ENCODE data around the gene MYBBP1A. TPM values are rescaled to one million over a fixed set of nuclear protein-coding genes. Genes with fewer than 3 reads are reported as not detected.

MYBBP1A gene
- total and polyA plus RNA-seq, 2 of the 4 experiments (the other 2 are of a cell fraction) = 22.6 to 45.9 TPM

DNA sequence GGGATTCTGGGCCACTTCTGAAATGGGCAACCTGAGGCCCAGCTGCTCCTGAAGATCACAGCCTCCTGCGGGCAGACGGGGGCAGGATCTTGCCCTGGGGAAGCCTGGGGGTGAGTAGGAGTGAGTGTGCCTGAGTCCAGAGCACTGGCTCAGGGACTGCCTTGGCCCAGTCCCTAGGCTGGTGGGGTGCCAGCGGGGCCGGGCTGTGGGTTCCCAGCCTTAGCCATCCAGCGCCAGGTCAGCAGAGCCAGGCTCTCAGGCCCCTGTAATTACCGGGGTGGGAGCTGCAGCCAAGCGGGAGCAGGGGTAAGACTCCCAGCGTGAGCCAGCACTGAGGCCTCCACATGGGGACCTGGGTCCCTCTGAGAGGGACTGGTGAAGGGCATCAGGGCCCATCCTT is 48.3 kb downstream of the MYBBP1A start:
- Histone ChIP-seq H2AK9ac (replicated peaks; ENCODE audit: low read depth, low read length, poor library complexity) (no peak overlapping the region), H3K18ac (ENCODE audit: low read depth, low read length) (no peak overlapping the region), H2BK5ac (ENCODE audit: low read depth, low read length, poor library complexity, severe bottlenecking) (no peak overlapping the region), H3K9me3 (ENCODE audit: control insufficient read depth, insufficient read depth, low read length) (no peaks in the 10 kb centered on the region), H2AK5ac (ENCODE audit: low read depth, low read length) (no peak overlapping the region), H3K9ac (ENCODE audit: low read depth, low read length) (no peak overlapping the region), H3K27me3 (ENCODE audit: control insufficient read depth, insufficient read depth, low read length) (peaks cover 47% of the 10 kb centered on the region), H3K23ac (ENCODE audit: low read depth, low read length) (no peak overlapping the region), H4K8ac (ENCODE audit: low read depth in 2 of 2, low read length in 2 of 2) (no peak overlapping the region), H2BK20ac (ENCODE audit: low read depth, low read length) (no peak overlapping the region), H3K79me1 (ENCODE audit: low read depth in 1 of 2, low read length in 2 of 2) (no peaks in the 10 kb centered on the region), H2AFZ (replicated peaks; ENCODE audit: low read length, poor library complexity) (no peak overlapping the region), H3K14ac (replicated peaks; ENCODE audit: low read depth, low read length) (no peak overlapping the region), H3K27ac (ENCODE audit: insufficient read depth, low read length) (no peak overlapping the region), H3K9me1 (ENCODE audit: insufficient read depth, low read length) (no peaks in the 10 kb centered on the region), H2BK120ac (ENCODE audit: low read depth, low read length) (no peak overlapping the region), H2BK15ac (ENCODE audit: low read depth, low read length) (no peak overlapping the region), H3K4me1 (ENCODE audit: control insufficient read depth, insufficient read depth, low read length) (no peaks in the 10 kb centered on the region), H4K5ac (ENCODE audit: low read depth, low read length) (no peak overlapping the region), H4K91ac (ENCODE audit: insufficient read depth, low read depth, low read length) (no peak overlapping the region), H4K20me1 (ENCODE audit: insufficient read depth, low read length) (no peaks in the 10 kb centered on the region), H3K4ac (ENCODE audit: low read depth, low read length) (no peak overlapping the region), H3K56ac (ENCODE audit: extremely low read depth, insufficient read depth, low read length) (no peak overlapping the region), H3K4me3 (ENCODE audit: insufficient read depth, low read depth, low read length) (no peak overlapping the region), H3K4me2 (ENCODE audit: low read depth, low read length) (no peak overlapping the region), H3K36me3 (ENCODE audit: control insufficient read depth, insufficient read depth, low read length) (no peaks in the 10 kb centered on the region)
- in situ Hi-C loops (cut with MboI; ENCODE audit: low sequenced_read_pairs) (no loop called here), dilution Hi-C loops (cut with HindIII; ENCODE audit: low sequenced_read_pairs, unreplicated experiment) (no loop called here), intact Hi-C loops (cut with micrococcal nuclease) (no loop called here)
- DNase-seq (no peak), ATAC-seq (ENCODE audit: low read depth) (no peak)
- no TSS peak for BruUV-seq (replicated peaks)
- TF ChIP-seq MAZ (IDR thresholded peaks at IDR 0.05; ENCODE audit: borderline replicate concordance, low read depth, low read length) (no peak), FOS (IDR thresholded peaks at IDR 0.05; ENCODE audit: low read depth, low read length) (no peak), MXI1 (IDR thresholded peaks at IDR 0.05; ENCODE audit: borderline replicate concordance, low read depth, low read length) (no peak), POLR2A (IDR thresholded peaks at IDR 0.05; ENCODE audit: low read depth, low read length) (no peak), MAFK (IDR thresholded peaks at IDR 0.05; ENCODE audit: low read depth, low read length) (no peak), RCOR1 (IDR thresholded peaks at IDR 0.05; ENCODE audit: insufficient replicate concordance, low read length) (no peak), RFX5 (IDR thresholded peaks at IDR 0.05; ENCODE audit: low read depth, low read length) (no peak), CHD1 (IDR thresholded peaks at IDR 0.05; ENCODE audit: low read depth, low read length) (no peak), RAD21 (IDR thresholded peaks at IDR 0.05; ENCODE audit: low read length) (no peak), CEBPB (IDR thresholded peaks at IDR 0.05; ENCODE audit: low read depth, low read length) (no peak), NFE2L2 (IDR thresholded peaks at IDR 0.05; ENCODE audit: low read depth, low read length) (no peak)
- TF ChIP-seq, protein P1, sequence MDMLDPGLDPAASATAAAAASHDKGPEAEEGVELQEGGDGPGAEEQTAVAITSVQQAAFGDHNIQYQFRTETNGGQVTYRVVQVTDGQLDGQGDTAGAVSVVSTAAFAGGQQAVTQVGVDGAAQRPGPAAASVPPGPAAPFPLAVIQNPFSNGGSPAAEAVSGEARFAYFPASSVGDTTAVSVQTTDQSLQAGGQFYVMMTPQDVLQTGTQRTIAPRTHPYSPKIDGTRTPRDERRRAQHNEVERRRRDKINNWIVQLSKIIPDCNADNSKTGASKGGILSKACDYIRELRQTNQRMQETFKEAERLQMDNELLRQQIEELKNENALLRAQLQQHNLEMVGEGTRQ (IDR thresholded peaks at IDR 0.05; ENCODE audit: low read depth, low read length) = no peak
- TF ChIP-seq, protein P2, sequence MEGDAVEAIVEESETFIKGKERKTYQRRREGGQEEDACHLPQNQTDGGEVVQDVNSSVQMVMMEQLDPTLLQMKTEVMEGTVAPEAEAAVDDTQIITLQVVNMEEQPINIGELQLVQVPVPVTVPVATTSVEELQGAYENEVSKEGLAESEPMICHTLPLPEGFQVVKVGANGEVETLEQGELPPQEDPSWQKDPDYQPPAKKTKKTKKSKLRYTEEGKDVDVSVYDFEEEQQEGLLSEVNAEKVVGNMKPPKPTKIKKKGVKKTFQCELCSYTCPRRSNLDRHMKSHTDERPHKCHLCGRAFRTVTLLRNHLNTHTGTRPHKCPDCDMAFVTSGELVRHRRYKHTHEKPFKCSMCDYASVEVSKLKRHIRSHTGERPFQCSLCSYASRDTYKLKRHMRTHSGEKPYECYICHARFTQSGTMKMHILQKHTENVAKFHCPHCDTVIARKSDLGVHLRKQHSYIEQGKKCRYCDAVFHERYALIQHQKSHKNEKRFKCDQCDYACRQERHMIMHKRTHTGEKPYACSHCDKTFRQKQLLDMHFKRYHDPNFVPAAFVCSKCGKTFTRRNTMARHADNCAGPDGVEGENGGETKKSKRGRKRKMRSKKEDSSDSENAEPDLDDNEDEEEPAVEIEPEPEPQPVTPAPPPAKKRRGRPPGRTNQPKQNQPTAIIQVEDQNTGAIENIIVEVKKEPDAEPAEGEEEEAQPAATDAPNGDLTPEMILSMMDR (conservative IDR thresholded peaks at IDR 0.05; ENCODE audit: low read depth, low read length) = no peak
- TF ChIP-seq, protein P3, sequence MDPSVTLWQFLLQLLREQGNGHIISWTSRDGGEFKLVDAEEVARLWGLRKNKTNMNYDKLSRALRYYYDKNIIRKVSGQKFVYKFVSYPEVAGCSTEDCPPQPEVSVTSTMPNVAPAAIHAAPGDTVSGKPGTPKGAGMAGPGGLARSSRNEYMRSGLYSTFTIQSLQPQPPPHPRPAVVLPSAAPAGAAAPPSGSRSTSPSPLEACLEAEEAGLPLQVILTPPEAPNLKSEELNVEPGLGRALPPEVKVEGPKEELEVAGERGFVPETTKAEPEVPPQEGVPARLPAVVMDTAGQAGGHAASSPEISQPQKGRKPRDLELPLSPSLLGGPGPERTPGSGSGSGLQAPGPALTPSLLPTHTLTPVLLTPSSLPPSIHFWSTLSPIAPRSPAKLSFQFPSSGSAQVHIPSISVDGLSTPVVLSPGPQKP (IDR thresholded peaks at IDR 0.05; ENCODE audit: borderline replicate concordance, low read depth, low read length) = no peak
- ChIA-PET CTCF (no interaction called here), POLR2A (ENCODE audit: unreplicated experiment) (no interaction called here)
- 92% methylated on average over 2 of the region's 8 CpGs; no CpG with 5 or more reads in 1 of the 2 experiments for WGBS, 2 experiments (ENCODE audit: extremely low coverage in 2 of 2, insufficient read length in 1 of 2)
